ENCODE data around the gene THOP1. TPM values are rescaled to one million over a fixed set of nuclear protein-coding genes. Genes with fewer than 3 reads are reported as not detected.

Gene THOP1
- polyA plus RNA-seq, 2 of the 4 experiments (the other 2 are of a cell fraction) = 43.5 to 90.5 TPM

- Histone ChIP-seq H3K4me3 (peak within 1 kb of the TSS; percentile 100), H3K4me1 (peaks cover 17% of the 10 kb centered on the region; the same call in 2 of the 3 replicates), H3K27ac (peak within 1 kb of the TSS; percentile 98), H3K4me2 (peak within 1 kb of the TSS; percentile 99), H3K9me3 (no peaks in the 10 kb centered on the region)
- TF ChIP-seq TP53 (CRISPR knock-in tag; IDR thresholded peaks at IDR 0.05) (no peak), HOXB5 (CRISPR knock-in tag; IDR thresholded peaks at IDR 0.05) (peak; percentile 84), HDAC2 (IDR thresholded peaks at IDR 0.05) (no peak), SREBF2 (IDR thresholded peaks at IDR 0.05) (no peak), RCOR1 (IDR thresholded peaks at IDR 0.05; ENCODE audit: low read depth, low read length) (no peak), MYC (IDR thresholded peaks at IDR 0.05; ENCODE audit: borderline replicate concordance, low read length) (peak; percentile 97), POLR2A (IDR thresholded peaks at IDR 0.05; ENCODE audit: low read length) (peak; percentile 59), FOSB (CRISPR knock-in tag; IDR thresholded peaks at IDR 0.05) (no peak), KDM1A (IDR thresholded peaks at IDR 0.05; ENCODE audit: low read depth) (no peak), CBX2 (IDR thresholded peaks at IDR 0.05; ENCODE audit: borderline replicate concordance, low read depth) (no peak), JUN (IDR thresholded peaks at IDR 0.05) (peak in 1 of 2 experiments; percentile 53; a peak in 1 of 5 replicates), BCL3 (IDR thresholded peaks at IDR 0.05) (no peak), CEBPB (IDR thresholded peaks at IDR 0.05) (peak in 1 of 2 experiments; percentile 53; a peak in 1 of 4 replicates), HOXB13 (CRISPR knock-in tag; IDR thresholded peaks at IDR 0.05; ENCODE audit: low read depth) (peak; percentile 81), ZNF302 (CRISPR knock-in tag; IDR thresholded peaks at IDR 0.05) (no peak; the same call in 1 of the 2 replicates), MAFK (IDR thresholded peaks at IDR 0.05; ENCODE audit: partially characterized antibody) (no peak), PHF8 (IDR thresholded peaks at IDR 0.05; ENCODE audit: borderline replicate concordance, low read depth) (peak; percentile 56; the same call in 1 of the 2 replicates), SMC3 (IDR thresholded peaks at IDR 0.05) (no peak), E2F6 (IDR thresholded peaks at IDR 0.05; ENCODE audit: borderline replicate concordance, low read depth) (peak; percentile 100), ATOH8 (CRISPR knock-in tag; IDR thresholded peaks at IDR 0.05; ENCODE audit: low read depth) (peak; percentile 97), CBX8 (IDR thresholded peaks at IDR 0.05) (no peak)
- TF ChIP-seq, protein P1, sequence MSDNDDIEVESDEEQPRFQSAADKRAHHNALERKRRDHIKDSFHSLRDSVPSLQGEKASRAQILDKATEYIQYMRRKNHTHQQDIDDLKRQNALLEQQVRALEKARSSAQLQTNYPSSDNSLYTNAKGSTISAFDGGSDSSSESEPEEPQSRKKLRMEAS (IDR thresholded peaks at IDR 0.05) = peak; percentile 100
- TF ChIP-seq, protein P2, sequence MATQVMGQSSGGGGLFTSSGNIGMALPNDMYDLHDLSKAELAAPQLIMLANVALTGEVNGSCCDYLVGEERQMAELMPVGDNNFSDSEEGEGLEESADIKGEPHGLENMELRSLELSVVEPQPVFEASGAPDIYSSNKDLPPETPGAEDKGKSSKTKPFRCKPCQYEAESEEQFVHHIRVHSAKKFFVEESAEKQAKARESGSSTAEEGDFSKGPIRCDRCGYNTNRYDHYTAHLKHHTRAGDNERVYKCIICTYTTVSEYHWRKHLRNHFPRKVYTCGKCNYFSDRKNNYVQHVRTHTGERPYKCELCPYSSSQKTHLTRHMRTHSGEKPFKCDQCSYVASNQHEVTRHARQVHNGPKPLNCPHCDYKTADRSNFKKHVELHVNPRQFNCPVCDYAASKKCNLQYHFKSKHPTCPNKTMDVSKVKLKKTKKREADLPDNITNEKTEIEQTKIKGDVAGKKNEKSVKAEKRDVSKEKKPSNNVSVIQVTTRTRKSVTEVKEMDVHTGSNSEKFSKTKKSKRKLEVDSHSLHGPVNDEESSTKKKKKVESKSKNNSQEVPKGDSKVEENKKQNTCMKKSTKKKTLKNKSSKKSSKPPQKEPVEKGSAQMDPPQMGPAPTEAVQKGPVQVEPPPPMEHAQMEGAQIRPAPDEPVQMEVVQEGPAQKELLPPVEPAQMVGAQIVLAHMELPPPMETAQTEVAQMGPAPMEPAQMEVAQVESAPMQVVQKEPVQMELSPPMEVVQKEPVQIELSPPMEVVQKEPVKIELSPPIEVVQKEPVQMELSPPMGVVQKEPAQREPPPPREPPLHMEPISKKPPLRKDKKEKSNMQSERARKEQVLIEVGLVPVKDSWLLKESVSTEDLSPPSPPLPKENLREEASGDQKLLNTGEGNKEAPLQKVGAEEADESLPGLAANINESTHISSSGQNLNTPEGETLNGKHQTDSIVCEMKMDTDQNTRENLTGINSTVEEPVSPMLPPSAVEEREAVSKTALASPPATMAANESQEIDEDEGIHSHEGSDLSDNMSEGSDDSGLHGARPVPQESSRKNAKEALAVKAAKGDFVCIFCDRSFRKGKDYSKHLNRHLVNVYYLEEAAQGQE (IDR thresholded peaks at IDR 0.05) = no peak
- TF ChIP-seq, protein P3, sequence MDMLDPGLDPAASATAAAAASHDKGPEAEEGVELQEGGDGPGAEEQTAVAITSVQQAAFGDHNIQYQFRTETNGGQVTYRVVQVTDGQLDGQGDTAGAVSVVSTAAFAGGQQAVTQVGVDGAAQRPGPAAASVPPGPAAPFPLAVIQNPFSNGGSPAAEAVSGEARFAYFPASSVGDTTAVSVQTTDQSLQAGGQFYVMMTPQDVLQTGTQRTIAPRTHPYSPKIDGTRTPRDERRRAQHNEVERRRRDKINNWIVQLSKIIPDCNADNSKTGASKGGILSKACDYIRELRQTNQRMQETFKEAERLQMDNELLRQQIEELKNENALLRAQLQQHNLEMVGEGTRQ (IDR thresholded peaks at IDR 0.05) = peak; percentile 99
- ChIA-PET CTCF (interaction anchor here (0.9 to 1.2 kb wide), 3 partner anchors 13 to 34 kb away, joined by 3 to 5 read pairs (median 3); no protein-coding TSS in a partner anchor), POLR2A (interaction anchor here (0.6 to 1.1 kb wide), 3 partner anchors 60 to 168 kb away, joined by 3 read pairs; no protein-coding TSS in a partner anchor)
- DNase-seq (ENCODE audit: low read depth in 1 of 2, low spot score in 1 of 2) (peak; percentile 94 to 99), ATAC-seq (peak; percentile 86 to 90), FAIRE-seq (no peak)
- 2% methylated on average over 22 of the region's 68 CpGs for WGBS (ENCODE audit: missing lambda C conversion rate)
Measured at GRCh38 chr19:2782936-2783780, 2.1 kb upstream of the THOP1 start, which contains the start of gene SGTA. Gene SGTA (minus strand): TSS chr19:2783273. CDS start chr19:2769068, 14,205 bp downstream.

Data from A549 (cell line).